ENCODE results near the gene TXNDC2. TPM values are rescaled to one million over a fixed set of nuclear protein-coding genes. Genes with fewer than 3 reads are reported as not detected.

Gene TXNDC2
- total RNA-seq, 1 donor from 2014 or later, result not detected

- Mint-ChIP-seq H3K27me3 (ENCODE audit: insufficient read depth, low read depth) (peaks cover 4% of the 10 kb centered on the region), H3K4me3 (no peak overlapping the region), H3K36me3 (peaks cover 2% of the 10 kb centered on the region), H3K4me1 (peaks cover 16% of the 10 kb centered on the region), H3K9me3 (no peaks in the 10 kb centered on the region), H3K27ac (no peak overlapping the region)
- H3K27me3 ChIP-seq, result no peaks in the 10 kb centered on the region
- no peaks in the 10 kb centered on the region for H3K9me3 ChIP-seq (ENCODE audit: low read depth)
- H3K79me2 ChIP-seq (ENCODE audit: low read depth), result no peaks in the 10 kb centered on the region
- peaks cover 7% of the 10 kb centered on the region for H3K4me1 ChIP-seq
- no peak overlapping the region for H3K4me2 ChIP-seq
- H4K20me1 ChIP-seq (ENCODE audit: low read depth), result no peaks in the 10 kb centered on the region
- no peaks in the 10 kb centered on the region for H3K36me3 ChIP-seq
- DNase-seq (ENCODE audit: low spot score), result no peak
- no peak overlapping the region for H3K4me3 ChIP-seq
- H3F3A ChIP-seq (ENCODE audit: low read depth), result no peaks in the 10 kb centered on the region
- no peak overlapping the region for H3K27ac ChIP-seq
- no peak overlapping the region for H3K9ac ChIP-seq
- no peak overlapping the region for H2AFZ ChIP-seq (replicated peaks)
- TF ChIP-seq EZH2 (IDR thresholded peaks at IDR 0.05) (no peak), EZH2phosphoT487 (IDR thresholded peaks at IDR 0.05) (no peak), CTCF (IDR thresholded peaks at IDR 0.05) (no peak)
Measured at GRCh38 chr18:9852266-9853081, 33.3 kb upstream of the TXNDC2 start.

GRCh38 chr18:9854801-9855676 is 30.7 kb upstream of the TXNDC2 start:
- Mint-ChIP-seq H3K4me3 (no peak overlapping the region), H3K36me3 (peaks cover 2% of the 10 kb centered on the region), H3K27me3 (ENCODE audit: insufficient read depth, low read depth) (peaks cover 4% of the 10 kb centered on the region), H3K27ac (no peak overlapping the region), H3K4me1 (peaks cover 9% of the 10 kb centered on the region), H3K9me3 (no peaks in the 10 kb centered on the region)
- Histone ChIP-seq H3K9ac (no peak overlapping the region), H3K27me3 (no peaks in the 10 kb centered on the region), H4K20me1 (ENCODE audit: low read depth) (no peaks in the 10 kb centered on the region), H3K4me3 (no peak overlapping the region), H3K4me2 (no peak overlapping the region), H3F3A (ENCODE audit: low read depth) (no peaks in the 10 kb centered on the region), H3K36me3 (no peaks in the 10 kb centered on the region), H2AFZ (replicated peaks) (no peak overlapping the region), H3K9me3 (ENCODE audit: low read depth) (no peaks in the 10 kb centered on the region), H3K79me2 (ENCODE audit: low read depth) (no peaks in the 10 kb centered on the region), H3K27ac (no peak overlapping the region), H3K4me1 (no peaks in the 10 kb centered on the region)
- TF ChIP-seq CTCF (IDR thresholded peaks at IDR 0.05) (no peak), EZH2phosphoT487 (IDR thresholded peaks at IDR 0.05) (no peak), EZH2 (IDR thresholded peaks at IDR 0.05) (no peak)
- DNase-seq (ENCODE audit: low spot score), result no peak

- Histone ChIP-seq H4K20me1 (ENCODE audit: low read depth) (no peaks in the 10 kb centered on the region), H3K9me3 (ENCODE audit: low read depth) (no peaks in the 10 kb centered on the region)
Measured at GRCh38 chr18:9855681-9856080, 30.1 kb upstream of the TXNDC2 start.

More at GRCh38 chr18:9855681-9856080, 30.1 kb upstream of the TXNDC2 start:
- Histone ChIP-seq H3K4me1 (no peaks in the 10 kb centered on the region), H3K27me3 (no peaks in the 10 kb centered on the region), H3K79me2 (ENCODE audit: low read depth) (no peaks in the 10 kb centered on the region), H3K4me2 (no peak overlapping the region), H3K9ac (no peak overlapping the region), H3K36me3 (no peaks in the 10 kb centered on the region), H3K4me3 (no peak overlapping the region), H3K27ac (no peak overlapping the region), H3F3A (ENCODE audit: low read depth) (no peaks in the 10 kb centered on the region), H2AFZ (replicated peaks) (no peak overlapping the region)
- peaks cover 2% of the 10 kb centered on the region for H3K36me3 Mint-ChIP-seq
- DNase-seq (ENCODE audit: low spot score), result no peak
- H3K9me3 Mint-ChIP-seq, result no peaks in the 10 kb centered on the region
- no peak overlapping the region for H3K4me3 Mint-ChIP-seq
- TF ChIP-seq EZH2phosphoT487 (IDR thresholded peaks at IDR 0.05) (no peak), EZH2 (IDR thresholded peaks at IDR 0.05) (no peak), CTCF (IDR thresholded peaks at IDR 0.05) (no peak)
- peaks cover 7% of the 10 kb centered on the region for H3K27me3 Mint-ChIP-seq (ENCODE audit: insufficient read depth, low read depth)
- H3K27ac Mint-ChIP-seq, result no peak overlapping the region
- peaks cover 9% of the 10 kb centered on the region for H3K4me1 Mint-ChIP-seq

All from neural progenitor cell (in vitro differentiated cells).